Neural cell (in vitro differentiated cells): ENCODE measurements around the gene SCAI.

Experiments
- CTCF ChIP-seq: fragments of 450-650 bp; IDR thresholded peaks from 2 replicates; pipeline ENCODE4 v1.5.1; 2014; ENCODE audit warnings: antibody characterized with exemption, mild to moderate bottlenecking, moderate library complexity; ENCODE audit not compliant: poor library complexity, severe bottlenecking
- REST ChIP-seq: IDR thresholded peaks from 2 replicates; pipeline ENCODE4 v1.6.1; 2012; ENCODE audit warnings: borderline replicate concordance

- no peak for TF ChIP-seq CTCF
- TF ChIP-seq REST = peak; percentile 73
Observed at GRCh38 chr9:124940894-124941678, 202.2 kb downstream of the SCAI start, which contains the start of gene GOLGA1.
